PC-3 (cell line): Measurements from ENCODE around the gene ZBTB37.

Experiments used
- EZH2 ChIP-seq: fragments of 300-600 bp; sonication (generic); IDR thresholded peaks from one replicate; pipeline ENCODE4 v1.6.1; 2017; ENCODE audit warnings: antibody characterized with exemption, mild to moderate bottlenecking, low read length; ENCODE audit not compliant: unreplicated experiment
- TF ChIP-seq, protein P1 (sequence below): fragments of 300-600 bp; sonication (generic); conservative IDR thresholded peaks from 2 replicates; pipeline ENCODE4 v1.5.1; 2017; ENCODE audit warnings: antibody characterized with exemption, low read depth, mild to moderate bottlenecking, low read length

DNA sequence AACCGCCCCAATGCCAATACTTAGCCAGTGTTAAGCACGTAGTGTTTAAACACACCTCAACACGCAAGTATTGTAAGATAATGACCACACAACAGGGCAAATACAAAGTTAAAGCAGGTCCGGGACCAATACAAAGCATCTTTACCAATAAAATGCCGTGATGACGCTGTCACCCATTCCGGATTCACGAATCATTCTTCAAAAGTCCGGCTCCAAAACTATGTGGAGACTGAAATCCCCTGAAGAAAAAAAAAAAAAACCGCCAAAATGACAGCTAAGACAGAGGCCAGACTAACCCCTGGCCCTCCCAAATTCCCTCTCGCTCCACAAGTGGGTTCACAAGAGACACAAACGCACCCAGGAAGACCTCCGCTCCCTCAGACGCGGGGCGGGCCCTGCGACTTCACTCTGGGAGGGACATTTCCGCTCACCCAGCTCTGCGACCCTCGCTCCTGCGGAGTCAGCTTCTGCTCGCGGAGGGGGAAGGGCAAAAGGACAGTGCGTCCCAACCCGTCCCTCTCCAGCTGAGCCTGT is 44.3 kb upstream of the ZBTB37 start:
- TF ChIP-seq EZH2 = no peak
- TF ChIP-seq, protein P1, sequence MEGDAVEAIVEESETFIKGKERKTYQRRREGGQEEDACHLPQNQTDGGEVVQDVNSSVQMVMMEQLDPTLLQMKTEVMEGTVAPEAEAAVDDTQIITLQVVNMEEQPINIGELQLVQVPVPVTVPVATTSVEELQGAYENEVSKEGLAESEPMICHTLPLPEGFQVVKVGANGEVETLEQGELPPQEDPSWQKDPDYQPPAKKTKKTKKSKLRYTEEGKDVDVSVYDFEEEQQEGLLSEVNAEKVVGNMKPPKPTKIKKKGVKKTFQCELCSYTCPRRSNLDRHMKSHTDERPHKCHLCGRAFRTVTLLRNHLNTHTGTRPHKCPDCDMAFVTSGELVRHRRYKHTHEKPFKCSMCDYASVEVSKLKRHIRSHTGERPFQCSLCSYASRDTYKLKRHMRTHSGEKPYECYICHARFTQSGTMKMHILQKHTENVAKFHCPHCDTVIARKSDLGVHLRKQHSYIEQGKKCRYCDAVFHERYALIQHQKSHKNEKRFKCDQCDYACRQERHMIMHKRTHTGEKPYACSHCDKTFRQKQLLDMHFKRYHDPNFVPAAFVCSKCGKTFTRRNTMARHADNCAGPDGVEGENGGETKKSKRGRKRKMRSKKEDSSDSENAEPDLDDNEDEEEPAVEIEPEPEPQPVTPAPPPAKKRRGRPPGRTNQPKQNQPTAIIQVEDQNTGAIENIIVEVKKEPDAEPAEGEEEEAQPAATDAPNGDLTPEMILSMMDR = no peak
